Stimulated activated CD4-positive, alpha-beta T cell treated with anti-CD3 and anti-CD28 coated beads, Interleukin-1b, Interleukin-23, amount 100 ng/mL, for 4 hours (primary cell): ENCODE data around the gene ABCA8.

Experiments
- DNase-seq, 2 donors: peaks; one replicate each; pipeline ENCODE4 v3.0.0-alpha.2; 2020; ENCODE audit warnings: low read depth in 2 of 2

The ABCA8 gene

DNA sequence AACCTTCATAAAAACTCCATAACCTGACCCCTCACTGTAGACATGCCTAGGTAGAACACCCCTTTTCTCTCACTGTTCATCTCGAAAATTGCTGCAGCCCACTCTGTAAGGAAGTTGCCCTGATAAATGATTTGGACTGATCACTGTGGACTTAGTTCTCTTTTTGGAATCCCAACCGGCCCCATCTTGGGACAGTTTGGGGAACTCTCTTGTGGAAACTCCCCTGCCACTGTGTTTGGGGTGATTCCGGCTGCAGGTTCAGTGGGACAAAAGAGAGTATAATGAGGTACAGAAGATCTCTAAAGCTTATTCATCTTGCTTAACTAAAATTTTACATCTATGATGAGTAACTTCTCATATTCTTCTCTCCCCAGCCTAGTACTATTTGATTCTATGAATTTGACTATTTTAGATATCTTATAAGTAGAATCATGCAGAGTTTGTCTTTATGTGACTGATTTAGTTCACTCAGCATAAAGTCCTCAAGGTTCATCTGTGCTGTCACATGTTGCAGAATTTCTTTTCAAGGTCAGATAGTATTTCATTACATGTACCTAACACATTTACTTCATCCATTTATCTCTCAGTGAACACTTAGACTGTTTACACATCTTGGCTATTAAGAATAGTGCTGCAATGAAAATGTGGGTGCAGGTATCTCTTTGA, 84.9 kb downstream of the ABCA8 start:
- DNase-seq, result no peak

GRCh38 chr17:68868708-68869107, 86.5 kb downstream of the ABCA8 start:
- no peak for DNase-seq

DNA sequence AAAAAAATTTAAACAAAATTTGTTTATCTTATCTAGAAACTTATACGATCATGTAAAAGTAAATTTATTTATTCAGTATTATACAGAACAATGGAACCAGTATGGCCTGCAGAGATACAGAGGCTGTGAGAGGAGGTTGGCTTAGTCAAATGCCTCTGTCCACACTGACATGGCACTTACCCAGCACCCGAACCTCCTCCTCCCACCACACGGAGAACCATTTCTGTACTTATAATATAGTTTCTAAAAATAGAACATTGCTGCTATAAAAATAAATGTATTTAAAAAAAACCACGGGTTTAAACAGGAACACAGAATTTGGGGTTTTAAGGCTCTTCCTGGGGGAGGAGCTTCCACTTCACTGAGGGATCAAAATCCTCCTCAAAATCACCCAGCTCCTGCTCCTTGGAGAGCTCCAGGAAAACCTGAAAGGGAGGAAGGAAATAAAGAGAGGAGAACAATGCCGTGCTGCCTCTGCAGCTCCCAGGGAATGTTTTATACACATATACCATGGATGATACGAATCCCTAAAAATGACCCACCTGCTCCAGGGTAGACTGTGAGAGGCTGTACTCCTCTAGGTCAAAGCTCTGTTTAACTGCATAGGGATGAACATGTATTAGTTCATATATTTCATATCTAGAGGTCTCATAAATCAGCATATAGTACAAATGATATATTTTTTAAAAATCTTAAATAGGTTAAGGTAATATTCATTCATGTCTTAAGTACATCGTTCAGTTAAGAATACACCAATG, 87.3 kb downstream of the ABCA8 start:
- no peak for DNase-seq

GRCh38 chr17:68865584-68865983, 89.6 kb downstream of the ABCA8 start:
- DNase-seq, result no peak

- DNase-seq, result no peak
Observed at GRCh38 chr17:68863091-68863652, 92.0 kb downstream of the ABCA8 start.

GRCh38 chr17:68861602-68862001, 93.6 kb downstream of the ABCA8 start:
- DNase-seq, result no peak

GRCh38 chr17:68860941-68861340, 94.3 kb downstream of the ABCA8 start:
- no peak for DNase-seq

GRCh38 chr17:68854452-68854851, 100.7 kb downstream of the ABCA8 start:
- DNase-seq, result no peak

GRCh38 chr17:68853439-68853838, 101.8 kb downstream of the ABCA8 start:
- DNase-seq, result no peak

- DNase-seq, result no peak
Observed at GRCh38 chr17:68853036-68853435, 102.2 kb downstream of the ABCA8 start.

GRCh38 chr17:68851890-68852289, 103.3 kb downstream of the ABCA8 start:
- DNase-seq, result no peak

- no peak for DNase-seq
Observed at GRCh38 chr17:68850749-68851510, 104.3 kb downstream of the ABCA8 start.

DNA sequence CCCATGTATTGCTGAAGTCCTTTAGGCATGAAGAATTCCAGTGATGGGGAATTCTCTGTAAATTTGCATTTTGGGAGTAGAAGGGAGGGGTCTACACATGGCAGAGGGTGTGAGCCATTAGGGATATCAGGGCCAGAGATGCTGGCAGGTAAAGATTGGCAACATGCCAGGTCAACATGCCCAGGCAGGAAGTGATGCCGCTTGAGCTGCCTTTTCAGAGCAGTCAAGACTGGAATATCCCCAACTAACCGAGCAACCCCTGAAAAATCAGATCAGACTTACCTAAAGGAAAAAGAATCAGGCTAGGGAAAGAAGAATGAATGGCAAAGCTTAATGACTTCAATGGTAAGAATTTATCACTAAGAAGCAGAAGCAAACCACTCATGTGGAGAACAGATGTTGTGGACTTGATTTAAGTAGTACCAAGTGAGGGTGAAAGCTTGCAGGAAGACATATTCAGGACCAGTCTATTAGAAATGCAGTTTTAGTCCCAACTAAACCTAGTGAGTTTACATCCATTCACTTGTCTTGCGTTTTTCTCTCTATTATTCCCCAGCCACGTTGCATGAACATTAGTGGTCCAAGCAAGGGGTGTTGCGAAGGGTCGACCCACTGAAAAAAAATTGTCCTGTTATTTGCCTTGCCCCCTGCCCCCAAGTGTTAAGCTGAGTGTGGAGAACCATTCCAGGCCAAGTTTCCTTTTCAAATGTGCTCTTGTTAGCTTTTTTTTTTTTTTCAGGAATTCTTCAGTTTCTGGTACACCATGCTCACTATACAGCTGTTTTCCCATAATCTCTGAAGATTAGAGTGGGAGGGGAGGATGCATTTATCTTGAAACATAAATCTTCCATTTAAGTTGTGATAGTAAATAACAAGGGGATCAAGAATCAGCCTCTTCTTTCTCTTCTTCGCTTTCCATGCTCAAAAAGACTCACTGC, 105.2 kb downstream of the ABCA8 start:
- DNase-seq, result no peak

DNA sequence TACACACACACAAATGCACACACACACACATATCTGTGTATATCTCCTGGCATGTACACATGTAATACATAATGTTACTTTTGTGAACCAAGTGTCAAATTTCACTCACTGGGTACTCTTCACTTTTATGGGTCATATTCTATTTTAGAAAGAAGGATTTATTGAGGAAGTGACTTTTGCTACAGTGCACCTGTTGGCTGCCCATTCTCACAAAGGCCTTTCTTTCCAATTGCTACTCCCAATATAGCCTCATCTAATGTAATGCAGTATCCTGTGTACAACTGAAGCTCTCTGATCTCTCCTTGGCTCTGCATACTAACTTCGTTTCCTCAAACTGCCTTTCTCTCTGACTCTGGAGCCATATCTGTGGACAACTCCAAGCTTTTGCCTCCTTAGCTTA, 107.5 kb downstream of the ABCA8 start:
- no peak for DNase-seq

GRCh38 chr17:68843522-68843921, 111.7 kb downstream of the ABCA8 start:
- no peak for DNase-seq

DNA sequence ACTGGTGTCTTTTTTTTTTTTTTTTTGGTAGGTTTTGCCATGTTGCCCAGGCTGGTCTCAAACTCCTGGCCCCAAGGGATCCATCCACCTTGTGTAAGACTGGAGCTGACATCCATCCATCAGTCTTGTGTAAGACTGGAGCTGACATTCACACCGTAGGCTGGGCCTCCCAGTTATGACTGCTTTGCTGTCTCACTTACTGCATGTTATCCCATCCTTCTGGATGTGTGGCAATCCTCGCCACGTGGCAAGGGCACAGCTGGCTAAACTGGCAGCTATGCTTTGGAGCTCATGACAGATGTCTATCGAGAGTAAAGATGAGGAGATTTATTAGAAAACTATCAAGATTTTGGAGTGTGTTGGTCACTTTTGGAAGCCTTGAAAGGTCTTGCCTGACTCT, 115.1 kb downstream of the ABCA8 start:
- no peak for DNase-seq

DNA sequence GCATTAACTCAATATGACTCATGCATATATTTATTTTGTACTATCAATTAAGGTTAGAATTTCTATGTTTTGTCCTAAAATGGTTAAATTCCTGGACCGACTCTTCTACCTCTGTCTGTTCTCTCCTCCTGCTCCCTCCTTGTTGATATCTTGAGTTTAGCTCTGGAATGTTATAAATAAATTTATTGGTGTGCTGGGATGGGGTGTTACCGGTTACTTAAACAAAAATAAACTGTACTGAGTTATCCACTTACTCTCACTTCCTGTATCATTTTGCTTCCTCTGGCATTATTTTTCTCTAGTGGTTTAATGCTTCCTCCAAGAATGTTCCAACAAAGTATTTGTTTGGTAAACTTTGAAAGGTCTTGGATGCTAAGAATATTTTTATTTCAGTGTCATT, 120.1 kb downstream of the ABCA8 start:
- no peak for DNase-seq

- DNase-seq, result no peak
Observed at GRCh38 chr17:68834328-68834836, 120.8 kb downstream of the ABCA8 start.

GRCh38 chr17:68832109-68832802, 122.9 kb downstream of the ABCA8 start:
- DNase-seq, result no peak

DNA sequence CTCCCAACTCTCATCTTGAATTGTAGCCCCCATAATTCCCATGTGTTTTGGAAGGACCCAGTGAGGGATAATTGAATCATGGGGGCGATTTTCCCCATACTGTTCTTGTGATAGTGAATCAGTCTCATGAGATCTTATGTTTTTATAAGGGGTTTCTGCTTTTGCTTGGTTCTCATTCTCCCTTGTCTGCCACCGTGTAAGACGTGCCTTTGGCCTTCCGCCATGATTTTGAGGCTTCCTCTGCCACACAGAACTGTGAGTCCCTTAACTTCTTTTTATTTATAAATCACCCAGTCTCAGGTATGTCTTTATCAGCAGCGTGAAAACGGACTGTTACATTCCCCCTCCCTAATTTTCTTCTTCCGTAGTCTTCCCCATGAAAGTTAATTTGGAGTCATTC, 124.0 kb downstream of the ABCA8 start:
- DNase-seq, result no peak

DNA sequence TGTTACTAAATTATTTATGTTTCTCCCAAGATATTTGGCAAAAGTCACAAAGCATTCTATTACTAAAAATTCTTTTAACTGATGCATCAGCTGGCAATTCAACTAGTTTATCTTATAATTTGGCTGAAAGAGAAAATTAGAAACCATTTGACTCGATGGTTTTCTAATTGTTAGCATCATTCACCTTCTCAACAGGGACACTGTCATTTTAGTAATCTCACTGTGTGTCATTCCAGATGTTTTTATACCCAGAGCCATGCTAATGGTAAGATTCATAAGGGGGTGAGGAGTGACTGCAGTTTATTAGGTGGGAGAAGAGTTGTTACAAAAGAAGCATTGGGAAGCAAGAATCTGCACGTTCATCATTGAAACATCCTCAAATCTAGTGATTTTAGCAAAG, 124.9 kb downstream of the ABCA8 start:
- no peak for DNase-seq
